H1 (cell line): Measurements from ENCODE around the gene GPR39. TPM values are rescaled to one million over a fixed set of nuclear protein-coding genes. Genes with fewer than 3 reads are reported as not detected.

ENCODE experiments used
- CTBP2 ChIP-seq: IDR thresholded peaks from 2 replicates; pipeline ENCODE4 v1.7.0; 2011; ENCODE audit warnings: borderline replicate concordance, mild to moderate bottlenecking, moderate library complexity, mixed read lengths, low read length; ENCODE audit not compliant: insufficient read depth, insufficient read length
- EP300 ChIP-seq, 2 experiments: IDR thresholded peaks; 1 replicate in 1 of 2; 2 replicates in 1 of 2; pipeline ENCODE4 v1.6.1; 2011 to 2012; ENCODE audit warnings: low read depth in 2 of 2, low read length in 2 of 2, mild to moderate bottlenecking in 2 of 2, borderline replicate concordance in 1 of 2, inconsistent platforms in 1 of 2, moderate library complexity in 1 of 2
- NANOG ChIP-seq: IDR thresholded peaks from 2 replicates; pipeline ENCODE4 v1.6.1; 2011; ENCODE audit warnings: low read length, low read depth, mild to moderate bottlenecking, inconsistent platforms; ENCODE audit not compliant: insufficient read depth, poor library complexity, severe bottlenecking
- POLR2AphosphoS5 ChIP-seq: IDR thresholded peaks from 2 replicates; pipeline ENCODE4 v1.6.1; 2011; ENCODE audit warnings: low read depth, low read length
- RNF2 ChIP-seq: fragments of 200-900, 300-1000 bp; sonication (generic); IDR thresholded peaks from 2 replicates; pipeline ENCODE4 v1.7.1; 2016; ENCODE audit warnings: borderline replicate concordance, low read depth, mild to moderate bottlenecking, antibody characterized with exemption, low read length; ENCODE audit not compliant: poor library complexity, severe bottlenecking; ENCODE audit errors: missing control alignments
- USF2 ChIP-seq: IDR thresholded peaks from 2 replicates; pipeline ENCODE4 v1.6.1; 2011; ENCODE audit warnings: low read length, improper control_type of control experiment
- polyA plus RNA-seq, 7 experiments: library from polyadenylated mRNA; depleted of rRNA in 3 of 7; stranded (reverse) in 5 of 7; unstranded in 2 of 7; fragments of >200 nt in 5 of 7; fragments of 200-250 nt in 2 of 7; gene quantifications; 1 replicate in 5 of 7; 2 replicates in 1 of 7; 4 replicates in 1 of 7; pipeline versions ENCODE4 v1.2.1 to v1.2.3, GENCODE V29; 2011 to 2013; ENCODE audit warnings: missing spikeins in 2 of 7, mixed read lengths in 2 of 7
- total RNA-seq: library from RNA; stranded (reverse); fragmentation: NEBNext Ultra II Directional; extraction: Animal tissue kit (Norgen Biotek cat#: 25700); gene quantifications from 2 replicates; pipeline ENCODE4 v1.2.1, GENCODE V29; 2021

The GPR39 gene
- total and polyA plus RNA-seq, 2 of the 8 experiments (the other 6 are each of a cell fraction or from before 2014, with no cell fraction given) = 0.63 to 2.7 TPM

GRCh38 chr2:132426033-132426432 is 9.4 kb downstream of the GPR39 start (continued):
- TF ChIP-seq USF2 (no peak), POLR2AphosphoS5 (no peak), NANOG (no peak), EP300 (IDR thresholded peaks at IDR 0.05; ENCODE audit: borderline replicate concordance in 1 of 2, low read depth in 2 of 2, low read length in 2 of 2) (no peak), RNF2 (no peak), CTBP2 (no peak)
